Measurements from ENCODE around the gene RPL14. TPM values are rescaled to one million over a fixed set of nuclear protein-coding genes. Genes with fewer than 3 reads are reported as not detected.

The RPL14 gene
- total RNA-seq, 2 donors from 2014 or later, result 182 to 247 TPM

GRCh38 chr3:40511031-40511718 lies 54.0 kb downstream of the RPL14 start:
- Histone ChIP-seq H3K4me3 (no peak overlapping the region), H3K4me1 (peaks cover 0 to 6% of the 10 kb centered on the region in 2 donors), H3K9me3 (no peaks in the 10 kb centered on the region), H3K27me3 (no peaks in the 10 kb centered on the region), H3K27ac (no peak overlapping the region), H3K36me3 (peaks cover 41% of the 10 kb centered on the region)
- TF ChIP-seq CTCF (IDR thresholded peaks at IDR 0.05), result no peak
- no peak for DNase-seq (ENCODE audit: low spot score)

- Histone ChIP-seq H3K27ac (no peak overlapping the region), H3K9me3 (no peaks in the 10 kb centered on the region), H3K4me1 (no peaks in the 10 kb centered on the region), H3K27me3 (no peaks in the 10 kb centered on the region), H3K36me3 (peaks cover 32% of the 10 kb centered on the region), H3K4me3 (no peak overlapping the region)
- no peak for DNase-seq (ENCODE audit: low spot score)
- no peak for TF ChIP-seq CTCF (IDR thresholded peaks at IDR 0.05)
Observed at GRCh38 chr3:40516201-40516600, 59.1 kb downstream of the RPL14 start.

- Histone ChIP-seq H3K4me3 (no peak overlapping the region), H3K27me3 (no peaks in the 10 kb centered on the region), H3K9me3 (no peaks in the 10 kb centered on the region), H3K4me1 (no peaks in the 10 kb centered on the region), H3K27ac (no peak overlapping the region), H3K36me3 (peaks cover 19% of the 10 kb centered on the region)
- no peak for DNase-seq (ENCODE audit: low spot score)
- no peak for TF ChIP-seq CTCF (IDR thresholded peaks at IDR 0.05)
Observed at GRCh38 chr3:40518067-40518466, 60.9 kb downstream of the RPL14 start.

Other genes starting within 250 kb of the RPL14 start
- 100 to 1,000 TPM in 1 of 2 donors, 10 to 100 TPM in 1; 63.9 to 131 TPM for gene EIF1B, start 147.6 kb upstream of the RPL14 start, total RNA-seq
- under 1 TPM; 0.12 to 0.59 TPM for gene ENTPD3, start 70.2 kb upstream of the RPL14 start, total RNA-seq
- gene ZNF619, start 19.8 kb downstream of the RPL14 start, total RNA-seq, result 1 to 10 TPM; 1.7 to 3.3 TPM
- gene ZNF620, start 48.7 kb downstream of the RPL14 start, total RNA-seq, result 1 to 10 TPM; 2.0 to 3.6 TPM
- gene ZNF621, start 67.6 kb downstream of the RPL14 start, total RNA-seq, result 1 to 10 TPM; 6.6 to 7.0 TPM

Data from right atrium auricular region (tissue), 2 donors.